GM12878 (cell line): ENCODE results near the gene CFAP70. TPM values are rescaled to one million over a fixed set of nuclear protein-coding genes. Genes with fewer than 3 reads are reported as not detected.

Experiments used
- ATAC-seq: fragments of 200-7000 bp; cut with Tn5 transposase; 3 replicates; pipeline ENCODE4 v1.9.1; 2020; ENCODE audit warnings: mild to moderate bottlenecking, moderate library complexity
- BruUV-seq: library from RNA; stranded (reverse); fragments of 400-500 nt; replicated peaks from 2 replicates; lab custom pipeline; 2021; lab: Mats Ljungman, UMichigan
- CTCF ChIA-PET: fragments of 300-600 bp; sonication (Branson Sonifier 250); formaldehyde crosslinking; extraction: SDS; loops from one replicate; lab custom pipeline; 2021; ENCODE audit warnings: inconsistent platforms; lab: Yijun Ruan, JAX
- POLR2A ChIA-PET: fragments of 350-600 bp; formaldehyde crosslinking; extraction: SDS; loops from one replicate; lab custom pipeline; 2021; ENCODE audit warnings: inconsistent platforms; lab: Charles Lee
- RAD21 ChIA-PET: fragments of 300-600 bp; sonication (Branson Sonifier 250); formaldehyde crosslinking; loops from one replicate; lab custom pipeline; 2023; ENCODE audit warnings: antibody characterized with exemption; ENCODE audit not compliant: unreplicated experiment; lab: Charles Lee
- SMC1A ChIA-PET: fragments of 300-600 bp; sonication (Branson Sonifier 250); formaldehyde crosslinking; loops from one replicate; lab custom pipeline; 2023; ENCODE audit not compliant: unreplicated experiment, uncharacterized antibody; lab: Charles Lee
- DNase-seq: peaks from one replicate; pipeline ENCODE4 v3.0.0-alpha.2; 2011; ENCODE audit warnings: low read depth, low spot score
- FAIRE-seq: peaks from 3 replicates; lab custom pipeline; 2011; peaks lifted over from hg19 to GRCh38; lab: Jason Lieb, UNC
- H2AFZ ChIP-seq: 2 replicates; pipeline ENCODE4 v1.6.0; 2011; ENCODE audit warnings: low read depth, low read length, control low read depth; ENCODE audit not compliant: control insufficient read depth
- H3K27ac ChIP-seq: 2 replicates; pipeline ENCODE4 v1.5.1; 2011; ENCODE audit warnings: control low read depth; ENCODE audit not compliant: control insufficient read depth, insufficient read depth
- H3K27me3 ChIP-seq, 2 experiments: replicated peaks in 1 of 2; 2 replicates each; pipeline versions ENCODE4 v1.6.0 to v1.6.1; 2011; ENCODE audit warnings: low read length in 1 of 2; ENCODE audit not compliant: control insufficient read depth in 2 of 2, insufficient read depth in 2 of 2
- H3K36me3 ChIP-seq, 2 experiments: 2 replicates each; pipeline ENCODE4 v1.5.1; 2011; ENCODE audit warnings: low read length in 1 of 2; ENCODE audit not compliant: control insufficient read depth in 2 of 2, insufficient read depth in 2 of 2
- H3K4me1 ChIP-seq: 2 replicates; pipeline ENCODE4 v1.6.1; 2011; ENCODE audit warnings: mild to moderate bottlenecking, low read length, moderate library complexity, mixed read lengths; ENCODE audit not compliant: control insufficient read depth, insufficient read depth
- H3K4me2 ChIP-seq: 2 replicates; pipeline ENCODE4 v1.6.0; 2011; ENCODE audit warnings: control low read depth; ENCODE audit not compliant: control insufficient read depth, insufficient read depth
- H3K4me3 ChIP-seq: fragments of 200-600 bp; sonication (generic); 2 replicates; pipeline ENCODE4 v1.5.1; 2016
- H3K79me2 ChIP-seq: 2 replicates; pipeline ENCODE4 v1.6.0; 2011; ENCODE audit warnings: low read length; ENCODE audit not compliant: control insufficient read depth, insufficient read depth
- H3K9ac ChIP-seq: 2 replicates; pipeline ENCODE4 v1.8.0; 2011; ENCODE audit warnings: low read length, control low read depth, mixed read lengths; ENCODE audit not compliant: control insufficient read depth, insufficient read depth
- H3K9me3 ChIP-seq: replicated peaks from 3 replicates; pipeline ENCODE4 v1.5.1; 2011; ENCODE audit warnings: mild to moderate bottlenecking, low read length; ENCODE audit not compliant: control insufficient read depth, insufficient read depth
- H4K20me1 ChIP-seq: 2 replicates; pipeline ENCODE4 v1.6.0; 2011; ENCODE audit not compliant: control insufficient read depth, insufficient read depth
- BMI1 ChIP-seq: fragments of 450-650 bp; IDR thresholded peaks from 2 replicates; pipeline ENCODE4 v1.6.1; 2016; ENCODE audit warnings: mild to moderate bottlenecking, moderate library complexity, borderline replicate concordance
- CBFB ChIP-seq: IDR thresholded peaks from 2 replicates; pipeline ENCODE4 v1.6.1; 2016; ENCODE audit warnings: antibody characterized with exemption, low read depth
- CBX3 ChIP-seq: fragments of 200-600 bp; sonication (generic); IDR thresholded peaks from 2 replicates; pipeline ENCODE4 v1.6.1; 2016; ENCODE audit warnings: low read depth, borderline replicate concordance
- CEBPB ChIP-seq, 2 experiments: fragments of 150-350 bp in 1 of 2; IDR thresholded peaks; 2 replicates each; pipeline ENCODE4 v1.6.1; 2012 to 2014; ENCODE audit warnings: low read depth in 2 of 2, low read length in 2 of 2, borderline replicate concordance in 1 of 2, inconsistent platforms in 1 of 2
- HDAC6 ChIP-seq: fragments of 200-600 bp; sonication (generic); IDR thresholded peaks from one replicate; pipeline ENCODE4 v1.8.0; 2017; ENCODE audit warnings: antibody characterized with exemption; ENCODE audit not compliant: unreplicated experiment
- NFXL1 ChIP-seq: fragments of 450-650 bp; IDR thresholded peaks from 2 replicates; pipeline ENCODE4 v1.6.1; 2017; ENCODE audit warnings: antibody characterized with exemption, mild to moderate bottlenecking, borderline replicate concordance
- NFYB ChIP-seq: IDR thresholded peaks from 2 replicates; pipeline ENCODE4 v1.6.1; 2011; ENCODE audit warnings: low read depth, mild to moderate bottlenecking, low read length, improper control_type of control experiment, moderate library complexity; ENCODE audit not compliant: insufficient read depth
- PAX8 ChIP-seq: fragments of 450-650 bp; IDR thresholded peaks from 2 replicates; pipeline ENCODE4 v1.6.1; 2017; ENCODE audit warnings: mild to moderate bottlenecking, moderate library complexity
- POLR2AphosphoS5 ChIP-seq: IDR thresholded peaks from 2 replicates; pipeline ENCODE4 v1.6.1; 2011; ENCODE audit warnings: mild to moderate bottlenecking, low read length, inconsistent platforms
- RAD21 ChIP-seq: IDR thresholded peaks from 2 replicates; pipeline ENCODE4 v1.6.1; 2011; ENCODE audit warnings: mild to moderate bottlenecking, low read depth, low read length, moderate library complexity; ENCODE audit not compliant: insufficient read depth
- RFX5 ChIP-seq: IDR thresholded peaks from 2 replicates; pipeline ENCODE4 v1.6.1; 2011; ENCODE audit warnings: low read depth, low read length, improper control_type of control experiment
- SIN3A ChIP-seq: IDR thresholded peaks from 2 replicates; pipeline ENCODE4 v1.6.1; 2012; ENCODE audit warnings: low read depth, low read length, improper control_type of control experiment
- SP1 ChIP-seq: IDR thresholded peaks from one replicate; pipeline ENCODE4 v1.6.1; 2011; ENCODE audit warnings: low read depth, low read length
- STAT1 ChIP-seq: fragments of 450-650 bp; conservative IDR thresholded peaks from 2 replicates; pipeline ENCODE4 v1.6.1; 2014; ENCODE audit warnings: antibody characterized with exemption, mild to moderate bottlenecking
- YY1 ChIP-seq: IDR thresholded peaks from 2 replicates; pipeline ENCODE4 v1.6.1; 2011; ENCODE audit warnings: low read depth, mild to moderate bottlenecking, low read length
- ZZZ3 ChIP-seq: IDR thresholded peaks from 2 replicates; pipeline ENCODE4 v1.6.1; 2011; ENCODE audit warnings: low read depth; ENCODE audit not compliant: control insufficient read depth, insufficient read length
- WGBS: methylation state at CpG from one replicate; pipeline ENCODE4 v1.1.6; 2016; ENCODE audit warnings: low lambda C conversion rate; ENCODE audit not compliant: insufficient replicate concordance, insufficient coverage; ENCODE audit errors: missing lambda C conversion rate; 5-methylcytosine and 5-hydroxymethylcytosine counted together
- in situ Hi-C: fragments of 300-500 bp; cut with MboI; formaldehyde crosslinking; loops from 9 replicates; pipeline ENCODE4 v1.14.3; 2018; ENCODE audit warnings: mixed read lengths
- intact Hi-C: fragments of 100-400 bp; cut with micrococcal nuclease; formaldehyde crosslinking; loops from one replicate; pipeline ENCODE4 v1.14.2; 2022; ENCODE audit not compliant: unreplicated experiment
- polyA plus RNA-seq, 11 experiments: library from polyadenylated mRNA; depleted of rRNA in 4 of 11; unstranded in 6 of 11; stranded (reverse) in 5 of 11; fragments of >200 nt; fragmentation: Nextera tagmentation in 4 of 11; fragmentation: Illumina TruSeq in 1 of 11; extraction: Ambion mirVana in 4 of 11; extraction: Trizol in 1 of 11; gene quantifications; 1 replicate in 1 of 11; 2 replicates in 10 of 11; pipeline versions ENCODE4 v1.2.1 to v1.2.3, GENCODE V29; 2011 to 2016; ENCODE audit warnings: inconsistent platforms in 2 of 11, missing spikeins in 2 of 11, low read depth in 1 of 11
- total RNA-seq, 4 experiments: library from RNA; depleted of rRNA in 3 of 4; stranded (reverse); fragments of >200 nt in 3 of 4; fragmentation: Illumina TruSeq in 1 of 4; extraction: Trizol in 1 of 4; gene quantifications; 2 replicates each; pipeline versions ENCODE4 v1.2.1 to v1.2.3, GENCODE V29; 2013 to 2021
- TF ChIP-seq, protein P1 (sequence below): fragments of 450-650 bp; IDR thresholded peaks from 2 replicates; pipeline ENCODE4 v1.6.1; 2018; ENCODE audit warnings: mild to moderate bottlenecking, low read depth, moderate library complexity; ENCODE audit not compliant: partially characterized antibody

Gene CFAP70
- total and polyA plus RNA-seq, 10 of the 15 experiments (the other 5 are each of a cell fraction or from before 2014, with no cell fraction given) = 0.21 to 1.1 (median 0.42) TPM

DNA sequence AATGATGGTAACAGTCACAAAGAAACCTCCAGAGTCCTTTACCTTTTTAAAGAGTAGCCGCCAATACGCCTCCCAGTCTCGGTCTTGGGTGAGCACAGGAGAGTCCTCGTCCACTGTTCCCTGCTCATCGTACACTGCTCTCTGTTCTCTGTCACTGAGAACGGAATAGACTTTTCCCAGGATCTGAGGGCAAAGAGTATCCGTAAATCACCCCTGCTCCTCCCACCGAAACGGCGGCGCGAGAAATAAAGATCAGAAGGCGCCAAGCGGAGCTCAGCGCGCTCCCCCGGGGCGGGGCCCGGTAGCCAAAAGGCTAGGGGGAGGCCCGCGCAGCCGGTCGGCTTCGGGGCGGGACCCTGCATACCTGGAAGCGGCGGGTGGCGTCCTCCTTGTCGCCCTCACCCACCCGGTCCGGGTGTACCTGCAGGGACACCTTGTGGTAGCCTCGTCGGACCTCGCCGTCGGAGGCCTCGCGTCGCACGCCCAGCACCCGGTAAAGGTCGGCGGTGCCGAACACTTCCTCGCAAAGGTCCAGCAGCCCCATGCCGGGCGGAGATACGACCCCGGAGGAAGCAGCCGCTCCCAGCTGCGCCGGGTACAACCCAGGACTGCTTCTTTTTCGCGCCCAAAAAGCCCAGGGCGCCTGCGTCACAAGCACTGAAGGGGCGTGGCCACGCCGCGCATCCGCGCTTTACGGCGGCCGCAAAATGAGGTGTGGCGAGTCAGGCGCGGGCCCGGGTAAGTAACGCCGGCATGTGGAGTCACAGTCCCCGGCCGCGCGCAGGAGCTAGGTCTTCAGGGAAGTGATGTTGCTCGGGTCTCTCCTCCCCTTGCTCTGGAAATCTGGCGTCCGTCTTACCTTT, 111.8 kb downstream of the CFAP70 start, which contains the start of gene DNAJC9 (continued):
- no peak for TF ChIP-seq STAT1
- TF ChIP-seq NFXL1 = no peak
- TF ChIP-seq, protein P1, sequence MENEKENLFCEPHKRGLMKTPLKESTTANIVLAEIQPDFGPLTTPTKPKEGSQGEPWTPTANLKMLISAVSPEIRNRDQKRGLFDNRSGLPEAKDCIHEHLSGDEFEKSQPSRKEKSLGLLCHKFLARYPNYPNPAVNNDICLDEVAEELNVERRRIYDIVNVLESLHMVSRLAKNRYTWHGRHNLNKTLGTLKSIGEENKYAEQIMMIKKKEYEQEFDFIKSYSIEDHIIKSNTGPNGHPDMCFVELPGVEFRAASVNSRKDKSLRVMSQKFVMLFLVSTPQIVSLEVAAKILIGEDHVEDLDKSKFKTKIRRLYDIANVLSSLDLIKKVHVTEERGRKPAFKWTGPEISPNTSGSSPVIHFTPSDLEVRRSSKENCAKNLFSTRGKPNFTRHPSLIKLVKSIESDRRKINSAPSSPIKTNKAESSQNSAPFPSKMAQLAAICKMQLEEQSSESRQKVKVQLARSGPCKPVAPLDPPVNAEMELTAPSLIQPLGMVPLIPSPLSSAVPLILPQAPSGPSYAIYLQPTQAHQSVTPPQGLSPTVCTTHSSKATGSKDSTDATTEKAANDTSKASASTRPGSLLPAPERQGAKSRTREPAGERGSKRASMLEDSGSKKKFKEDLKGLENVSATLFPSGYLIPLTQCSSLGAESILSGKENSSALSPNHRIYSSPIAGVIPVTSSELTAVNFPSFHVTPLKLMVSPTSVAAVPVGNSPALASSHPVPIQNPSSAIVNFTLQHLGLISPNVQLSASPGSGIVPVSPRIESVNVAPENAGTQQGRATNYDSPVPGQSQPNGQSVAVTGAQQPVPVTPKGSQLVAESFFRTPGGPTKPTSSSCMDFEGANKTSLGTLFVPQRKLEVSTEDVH = no peak
- no peak for TF ChIP-seq RFX5
- TF ChIP-seq PAX8 = no peak
- no peak for TF ChIP-seq ZZZ3

DNA sequence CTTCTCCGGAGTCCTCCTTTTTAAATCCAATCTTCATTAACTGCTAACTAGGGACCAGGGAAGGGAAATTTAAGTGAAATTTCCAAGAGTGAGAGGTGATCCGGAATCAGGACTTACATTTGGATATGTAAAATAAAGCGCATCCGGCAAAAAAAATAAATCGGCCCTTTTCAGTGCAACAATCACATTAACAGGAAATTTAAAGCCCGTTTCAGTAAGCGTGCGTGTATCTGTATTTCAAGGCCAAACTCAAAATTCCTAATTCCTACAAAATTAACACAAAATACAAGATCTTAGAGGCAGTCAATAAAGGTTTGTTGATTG, 112.4 kb downstream of the CFAP70 start:
- no peaks in the 10 kb centered on the region for H3K27me3 ChIP-seq
- ChIA-PET RAD21 (interaction anchor here (2.4 kb wide), 1 partner anchor 150 kb away, joined by 17 read pairs; the partner anchor contains the start of gene P4HA1), CTCF (interaction anchor here (1.6 to 1.9 kb wide), 2 partner anchors 27 to 151 kb away, joined by 6 read pairs; no protein-coding TSS in a partner anchor), POLR2A (interaction anchor here (1.2 to 3.7 kb wide), 4 partner anchors 8 to 167 kb away, joined by 3 to 19 read pairs (median 5); no protein-coding TSS in a partner anchor), SMC1A (interaction anchor here (1.5 kb wide), 1 partner anchor 7 kb away, joined by 5 read pairs; no protein-coding TSS in a partner anchor)
- FAIRE-seq = no peak
- BruUV-seq = TSS peak; percentile 45
- no peaks in the 10 kb centered on the region for H3K9me3 ChIP-seq
- peak overlapping the region; percentile 89 for H3K4me3 ChIP-seq
- TF ChIP-seq NFYB (no peak), HDAC6 (no peak), RAD21 (no peak), SIN3A (no peak), SP1 (no peak), RFX5 (no peak), POLR2AphosphoS5 (no peak), YY1 (no peak), CBFB (no peak), BMI1 (no peak), CBX3 (no peak), CEBPB (IDR thresholded peaks at IDR 0.05; ENCODE audit: borderline replicate concordance in 1 of 2, low read depth in 2 of 2, low read length in 2 of 2) (no peak)
- ATAC-seq = no peak
- H4K20me1 ChIP-seq = no peaks in the 10 kb centered on the region
- in situ Hi-C loops (no loop called here), intact Hi-C loops (loop anchor here (2.0 to 5.0 kb wide), 3 partner anchors 77 to 166 kb away; partner anchors contain the start of genes ANXA7, ECD, FAM149B1 and P4HA1)
- H3K36me3 ChIP-seq = peaks cover 1 to 16% of the 10 kb centered on the region in 2 experiments
- H3K9ac ChIP-seq = peak overlapping the region; percentile 92
- 2% methylated on average over 8 of the region's 8 CpGs for WGBS
- H3K79me2 ChIP-seq = peaks cover 67% of the 10 kb centered on the region
- no peak for DNase-seq
- peak overlapping the region; percentile 97 for H2AFZ ChIP-seq
- H3K27ac ChIP-seq = peak overlapping the region; percentile 88
- H3K4me2 ChIP-seq = peak overlapping the region; percentile 94
- peaks cover 8% of the 10 kb centered on the region for H3K4me1 ChIP-seq
